ENCODE results near the gene NPC2.

Gene NPC2

GRCh38 chr14:74501691-74502090 is 8.6 kb upstream of the NPC2 start:
- no peak for DNase-seq

GRCh38 chr14:74501135-74501614 is 8.1 kb upstream of the NPC2 start:
- peak; percentile 86 for DNase-seq

GRCh38 chr14:74500417-74501134 is 7.5 kb upstream of the NPC2 start:
- no peak for DNase-seq

GRCh38 chr14:74495356-74495755 is 2.3 kb upstream of the NPC2 start:
- no peak for DNase-seq

GRCh38 chr14:74493343-74494261 is 497 bp upstream of the NPC2 start, which contains the start of gene ISCA2:
Gene ISCA2 (plus strand): TSS chr14:74493765. CDS start chr14:74493775, 10 bp downstream.
- DNase-seq: peak; percentile 100

- DNase-seq: no peak
Observed at GRCh38 chr14:74491956-74492775, 939 bp downstream of the NPC2 start.

- no peak for DNase-seq
Observed at GRCh38 chr14:74490486-74490885, 2.6 kb downstream of the NPC2 start.

GRCh38 chr14:74488786-74489397 is 4.2 kb downstream of the NPC2 start:
- DNase-seq: no peak

- no peak for DNase-seq
Observed at GRCh38 chr14:74486164-74486563, 6.9 kb downstream of the NPC2 start.

- DNase-seq: no peak
Observed at GRCh38 chr14:74483321-74483720, 9.8 kb downstream of the NPC2 start.

- DNase-seq: no peak
Observed at GRCh38 chr14:74482571-74482970, 10.5 kb downstream of the NPC2 start.

GRCh38 chr14:74480046-74480445 is 13.1 kb downstream of the NPC2 start:
- no peak for DNase-seq

GRCh38 chr14:74478996-74479635 is 14.0 kb downstream of the NPC2 start:
- DNase-seq: no peak

- no peak for DNase-seq
Observed at GRCh38 chr14:74476607-74477006, 16.5 kb downstream of the NPC2 start.

- DNase-seq: no peak
Observed at GRCh38 chr14:74476107-74476506, 17.0 kb downstream of the NPC2 start.

- DNase-seq: no peak
Observed at GRCh38 chr14:74475678-74476077, 17.4 kb downstream of the NPC2 start.

- DNase-seq: no peak
Observed at GRCh38 chr14:74474376-74474775, 18.7 kb downstream of the NPC2 start.

GRCh38 chr14:74472601-74473000 is 20.5 kb downstream of the NPC2 start:
- DNase-seq: no peak

GRCh38 chr14:74469548-74470518 is 23.3 kb downstream of the NPC2 start:
- DNase-seq: no peak

GRCh38 chr14:74468513-74468912 is 24.6 kb downstream of the NPC2 start:
- DNase-seq: no peak

- no peak for DNase-seq
Observed at GRCh38 chr14:74465335-74465734, 27.8 kb downstream of the NPC2 start.
